NCI-H2227 (cell line): ENCODE results near the gene NCK2.

Experiments used
- DNase-seq: peaks from one replicate; lab custom pipeline; 2025; ENCODE audit not compliant: unreplicated experiment; lab: John Stamatoyannopoulos, UW

NCK2 gene

GRCh38 chr2:105774781-105775337 is 30.1 kb downstream of the NCK2 start:
- no peak for DNase-seq

GRCh38 chr2:105775809-105776559 is 31.3 kb downstream of the NCK2 start:
- DNase-seq, result no peak

GRCh38 chr2:105776560-105776928 is 31.8 kb downstream of the NCK2 start:
- no peak for DNase-seq

GRCh38 chr2:105777031-105777482 is 32.3 kb downstream of the NCK2 start:
- no peak for DNase-seq

GRCh38 chr2:105777506-105778055 is 32.9 kb downstream of the NCK2 start:
- DNase-seq, result no peak

- no peak for DNase-seq
Measured at GRCh38 chr2:105778080-105778607, 33.4 kb downstream of the NCK2 start.

- DNase-seq, result no peak
Measured at GRCh38 chr2:105779394-105779793, 34.7 kb downstream of the NCK2 start.

GRCh38 chr2:105780606-105781005 is 35.9 kb downstream of the NCK2 start:
- DNase-seq, result no peak

- no peak for DNase-seq
Measured at GRCh38 chr2:105781274-105781978, 36.7 kb downstream of the NCK2 start.

- no peak for DNase-seq
Measured at GRCh38 chr2:105782123-105782522, 37.4 kb downstream of the NCK2 start.

- no peak for DNase-seq
Measured at GRCh38 chr2:105782646-105783045, 37.9 kb downstream of the NCK2 start.

GRCh38 chr2:105783151-105783738 is 38.5 kb downstream of the NCK2 start:
- DNase-seq, result no peak

- DNase-seq, result no peak
Measured at GRCh38 chr2:105783972-105784371, 39.3 kb downstream of the NCK2 start.

GRCh38 chr2:105784589-105784988 is 39.9 kb downstream of the NCK2 start:
- DNase-seq, result no peak

- DNase-seq, result no peak
Measured at GRCh38 chr2:105785095-105785847, 40.6 kb downstream of the NCK2 start.

GRCh38 chr2:105786231-105787230 is 41.8 kb downstream of the NCK2 start:
- DNase-seq, result no peak

- no peak for DNase-seq
Measured at GRCh38 chr2:105787376-105788318, 42.9 kb downstream of the NCK2 start.

GRCh38 chr2:105788670-105789290 is 44.1 kb downstream of the NCK2 start:
- no peak for DNase-seq
